ENCODE results near the gene SLC7A8.
"Not testable (repeated sequence)": the region's sequence is repeated elsewhere in the genome, so short reads cannot be mapped to it uniquely, and the experiment has no call there.

DNA sequence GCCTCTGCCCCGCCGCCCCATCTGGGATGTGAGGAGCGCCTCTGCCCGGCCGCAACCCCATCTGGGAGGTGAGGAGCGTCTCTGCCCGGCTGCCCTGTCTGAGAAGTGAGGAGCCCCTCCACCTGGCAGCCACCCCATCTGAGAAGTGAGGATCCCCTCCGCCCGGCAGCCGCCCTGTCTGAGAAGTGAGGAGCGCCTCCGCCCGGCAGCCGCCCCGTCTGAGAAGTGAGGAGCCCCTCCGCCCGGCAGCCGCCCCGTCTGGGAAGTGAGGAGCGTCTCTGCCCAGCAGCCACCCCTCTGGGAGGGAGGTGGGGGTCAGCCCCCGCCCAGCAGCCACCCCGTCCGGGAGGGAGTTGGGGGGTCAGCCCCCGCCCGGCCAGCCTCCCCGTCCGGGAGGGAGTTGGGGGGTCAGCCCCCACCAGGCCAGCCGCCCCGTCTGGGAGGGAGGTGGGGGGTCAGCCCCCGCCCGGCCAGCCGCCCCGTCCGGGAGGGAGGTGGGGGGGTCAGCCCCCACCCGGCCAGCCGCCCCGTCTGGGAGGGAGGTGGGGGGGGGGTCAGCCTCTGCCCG lies 48.9 kb upstream of the SLC7A8 start:
- TF ChIP-seq, protein P1, sequence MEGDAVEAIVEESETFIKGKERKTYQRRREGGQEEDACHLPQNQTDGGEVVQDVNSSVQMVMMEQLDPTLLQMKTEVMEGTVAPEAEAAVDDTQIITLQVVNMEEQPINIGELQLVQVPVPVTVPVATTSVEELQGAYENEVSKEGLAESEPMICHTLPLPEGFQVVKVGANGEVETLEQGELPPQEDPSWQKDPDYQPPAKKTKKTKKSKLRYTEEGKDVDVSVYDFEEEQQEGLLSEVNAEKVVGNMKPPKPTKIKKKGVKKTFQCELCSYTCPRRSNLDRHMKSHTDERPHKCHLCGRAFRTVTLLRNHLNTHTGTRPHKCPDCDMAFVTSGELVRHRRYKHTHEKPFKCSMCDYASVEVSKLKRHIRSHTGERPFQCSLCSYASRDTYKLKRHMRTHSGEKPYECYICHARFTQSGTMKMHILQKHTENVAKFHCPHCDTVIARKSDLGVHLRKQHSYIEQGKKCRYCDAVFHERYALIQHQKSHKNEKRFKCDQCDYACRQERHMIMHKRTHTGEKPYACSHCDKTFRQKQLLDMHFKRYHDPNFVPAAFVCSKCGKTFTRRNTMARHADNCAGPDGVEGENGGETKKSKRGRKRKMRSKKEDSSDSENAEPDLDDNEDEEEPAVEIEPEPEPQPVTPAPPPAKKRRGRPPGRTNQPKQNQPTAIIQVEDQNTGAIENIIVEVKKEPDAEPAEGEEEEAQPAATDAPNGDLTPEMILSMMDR (IDR thresholded peaks at IDR 0.05) = not testable (repeated sequence)
- TF ChIP-seq POLR2A (IDR thresholded peaks at IDR 0.05) = not testable (repeated sequence)

Measured in suprapubic skin (tissue), 3 donors.